Measurements from ENCODE around the gene LMX1A.

The LMX1A gene

DNA sequence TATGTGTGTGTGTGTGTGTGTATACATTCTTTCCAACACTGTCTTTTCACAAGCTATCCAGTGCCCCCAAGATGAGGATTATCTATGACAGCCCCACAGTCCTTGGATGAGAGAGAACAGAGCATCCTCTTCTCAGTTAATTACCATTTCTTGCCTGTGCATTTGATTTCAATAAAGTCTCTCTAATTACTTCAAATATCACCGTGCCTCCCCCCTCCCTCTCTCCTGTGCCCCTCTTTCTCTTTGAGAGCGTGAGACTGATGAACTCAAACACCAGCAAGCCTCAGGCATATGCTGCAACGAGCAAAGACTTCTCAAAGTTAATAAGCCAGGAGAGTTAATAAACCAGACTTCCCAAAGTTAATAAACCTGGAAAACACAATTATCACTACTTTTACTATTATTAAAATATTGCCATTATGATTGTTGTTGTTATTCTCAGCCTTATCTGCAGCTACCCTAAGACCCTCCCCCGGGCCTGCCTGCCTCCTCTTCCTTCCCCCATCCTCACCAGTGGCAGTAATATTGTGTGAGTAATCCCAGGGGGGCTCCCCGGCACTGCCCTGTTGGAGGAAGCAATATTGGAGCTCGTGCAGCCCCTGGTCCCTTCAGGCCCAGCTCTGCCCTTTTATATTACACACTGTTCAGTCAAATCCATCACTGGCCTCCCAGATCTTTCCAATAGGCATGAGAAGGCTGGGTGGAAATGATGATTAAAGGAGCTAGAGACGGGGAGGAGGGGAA, 30.9 kb downstream of the LMX1A start:
- no peak for DNase-seq (ENCODE audit: low read depth)

DNA sequence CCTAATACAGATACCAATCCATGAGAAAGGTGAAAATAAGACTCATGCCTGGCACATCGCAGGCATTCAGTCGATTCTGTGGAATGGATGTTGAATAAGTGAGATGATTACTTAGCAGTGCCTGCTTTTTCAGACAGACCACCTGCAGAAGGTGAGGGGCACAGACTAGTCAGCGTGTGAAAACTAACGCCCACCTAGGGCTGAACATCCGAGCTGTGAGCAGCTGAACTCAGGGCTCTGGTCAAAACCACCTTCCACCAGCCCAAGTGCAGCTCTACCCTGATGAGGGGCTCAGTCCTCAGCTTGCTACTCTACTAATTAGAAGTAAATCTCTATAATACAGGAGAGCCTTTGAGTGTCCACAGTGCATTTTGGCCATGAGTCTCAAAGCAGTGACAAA, 32.5 kb downstream of the LMX1A start:
- no peak for DNase-seq (ENCODE audit: low read depth)

DNA sequence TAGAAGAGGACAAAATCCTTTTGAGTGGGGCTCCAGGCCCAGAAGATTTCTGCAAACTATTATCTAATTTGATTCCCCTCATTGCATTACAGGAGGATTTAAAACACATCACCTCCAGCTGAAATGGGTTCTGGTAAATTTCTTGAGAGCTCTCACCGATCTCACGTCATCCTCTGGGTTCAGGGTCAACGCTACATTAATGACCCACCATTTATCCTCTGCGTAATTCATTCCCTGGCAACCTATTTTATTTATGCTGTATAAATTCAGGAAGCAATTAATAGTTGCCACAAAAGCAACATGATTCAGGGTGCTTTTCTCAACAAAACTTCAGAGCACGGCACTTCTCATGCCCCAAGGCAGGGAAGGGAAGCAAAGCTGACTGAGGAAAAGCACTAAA, 38.9 kb downstream of the LMX1A start:
- DNase-seq (ENCODE audit: low read depth): no peak

DNA sequence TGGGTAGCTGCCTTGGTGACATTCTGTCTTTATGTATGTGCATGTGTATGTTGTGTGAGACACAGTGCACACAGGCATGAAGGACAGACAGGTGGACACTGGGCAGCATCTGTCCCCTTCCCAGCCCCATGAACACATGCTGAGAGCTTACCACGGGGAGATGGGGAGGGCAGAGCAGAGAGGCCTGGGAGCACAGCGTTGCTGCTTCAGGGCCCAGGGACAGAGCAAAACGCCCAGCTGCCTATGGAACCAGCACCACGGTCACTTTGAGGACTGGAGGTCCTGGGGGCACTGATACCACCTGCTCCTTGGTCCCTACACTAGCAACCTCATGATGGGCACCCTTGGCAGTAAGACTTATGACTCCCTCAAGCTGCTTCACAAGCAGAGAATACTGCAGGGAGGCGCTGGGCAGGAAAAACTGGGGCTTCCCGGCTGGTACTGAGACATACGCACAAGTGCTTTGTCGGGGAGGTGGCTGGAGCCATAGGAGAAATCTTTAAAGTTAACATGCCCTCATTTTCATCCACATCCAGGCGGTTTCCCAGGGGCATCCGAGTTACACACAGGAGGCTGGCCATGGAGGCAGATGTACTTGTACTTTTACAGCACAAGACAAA, 40.3 kb downstream of the LMX1A start:
- no peak for DNase-seq (ENCODE audit: low read depth)

DNA sequence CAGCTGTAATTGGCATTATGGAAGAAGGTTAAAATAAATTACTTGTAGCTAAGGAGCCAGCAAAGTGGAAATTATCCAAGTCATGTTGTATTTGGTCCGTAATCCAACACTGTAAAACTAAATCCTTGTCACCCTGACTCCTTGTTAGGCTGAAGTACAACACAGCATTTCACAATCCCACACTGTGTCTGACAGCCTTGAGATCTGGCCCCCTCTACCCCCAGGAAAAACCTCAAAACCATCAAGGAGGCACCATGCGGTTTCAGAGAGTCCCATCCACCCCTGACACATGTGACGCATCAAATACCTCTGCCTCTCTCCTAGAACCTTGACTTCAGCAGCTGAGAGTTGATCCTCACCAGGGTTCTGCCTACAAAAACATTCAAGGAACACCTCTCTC, 41.0 kb downstream of the LMX1A start:
- DNase-seq (ENCODE audit: low read depth): no peak

DNA sequence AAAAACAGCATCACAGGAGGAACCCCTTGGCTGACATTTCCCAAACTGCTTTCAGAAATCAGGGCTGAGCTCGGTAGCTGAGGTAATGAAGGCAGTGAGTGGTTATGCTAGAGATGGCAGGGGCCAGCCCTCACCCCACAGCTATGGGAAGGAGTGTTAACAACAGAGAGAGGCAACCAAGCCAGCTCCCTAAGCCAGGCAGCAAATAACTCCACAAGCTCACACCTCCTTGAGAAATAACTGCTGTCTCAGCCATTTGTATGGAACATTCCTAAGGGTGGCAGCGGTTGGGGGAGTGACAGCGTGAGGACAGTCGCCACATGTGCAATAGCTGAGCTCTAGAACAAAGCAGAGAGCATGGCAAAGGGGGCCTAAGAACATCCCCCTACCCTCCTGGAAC, 42.6 kb downstream of the LMX1A start:
- no peak for DNase-seq (ENCODE audit: low read depth)

DNA sequence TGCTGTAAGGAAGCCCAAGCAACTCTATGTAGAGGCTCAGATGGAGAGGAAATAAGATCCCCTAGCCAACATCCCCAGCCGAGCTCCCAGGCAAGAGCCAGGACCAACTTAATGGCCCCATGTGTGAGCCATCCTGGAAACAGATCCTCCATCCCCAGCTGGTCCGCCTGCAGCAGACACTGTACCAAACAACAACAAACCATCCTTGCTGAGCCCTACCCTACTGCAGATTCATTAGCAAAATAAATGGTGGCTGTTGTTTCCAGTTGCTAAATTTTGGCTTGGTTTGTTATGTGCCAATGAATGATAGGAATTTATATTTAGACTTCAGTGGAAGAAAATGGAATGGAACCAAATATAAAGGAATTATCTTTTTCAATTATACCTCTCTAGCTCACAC, 43.9 kb downstream of the LMX1A start:
- DNase-seq (ENCODE audit: low read depth): no peak

DNA sequence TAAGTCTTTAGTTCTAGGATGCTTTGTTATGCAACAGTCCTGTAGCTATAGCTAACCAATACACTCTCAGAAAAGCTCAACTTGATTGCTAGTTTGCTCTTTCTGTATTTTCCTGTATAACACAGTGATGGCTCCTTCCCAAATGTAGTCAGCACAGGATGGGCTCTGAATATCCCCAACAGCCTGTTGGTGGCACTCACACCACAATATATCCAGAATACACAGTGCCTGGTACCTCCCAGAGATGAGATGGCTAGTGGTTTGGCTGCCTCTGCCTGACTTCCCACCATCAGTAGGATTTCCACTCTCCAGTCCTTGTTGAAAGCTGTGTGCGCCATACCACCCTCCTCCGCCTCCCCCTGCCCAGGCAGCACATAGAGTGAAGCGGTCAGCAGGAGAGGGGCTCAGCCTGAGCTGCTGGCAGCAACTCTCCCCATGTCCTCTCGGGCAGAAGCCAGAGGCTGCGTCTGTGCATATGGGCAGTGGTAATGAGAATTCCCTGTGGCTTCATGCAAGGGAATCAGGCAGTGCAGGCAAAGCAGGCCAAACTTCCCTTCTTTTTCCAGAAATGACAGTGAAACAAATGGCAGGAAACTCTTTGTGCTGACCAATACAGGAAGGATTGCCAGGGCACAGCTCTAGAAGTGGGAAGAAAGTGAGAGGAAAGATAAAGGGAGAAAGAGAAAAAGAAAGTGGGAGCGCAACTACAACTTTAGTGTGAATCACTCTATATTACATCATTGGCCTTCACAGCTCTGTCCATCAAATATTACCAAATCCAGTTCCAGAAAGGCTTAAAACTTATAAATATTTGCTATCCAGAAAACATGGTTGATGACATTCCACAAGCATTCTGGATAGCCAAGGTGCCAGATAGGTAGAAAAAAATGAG, 49.7 kb downstream of the LMX1A start:
- no peak for DNase-seq (ENCODE audit: low read depth)

DNA sequence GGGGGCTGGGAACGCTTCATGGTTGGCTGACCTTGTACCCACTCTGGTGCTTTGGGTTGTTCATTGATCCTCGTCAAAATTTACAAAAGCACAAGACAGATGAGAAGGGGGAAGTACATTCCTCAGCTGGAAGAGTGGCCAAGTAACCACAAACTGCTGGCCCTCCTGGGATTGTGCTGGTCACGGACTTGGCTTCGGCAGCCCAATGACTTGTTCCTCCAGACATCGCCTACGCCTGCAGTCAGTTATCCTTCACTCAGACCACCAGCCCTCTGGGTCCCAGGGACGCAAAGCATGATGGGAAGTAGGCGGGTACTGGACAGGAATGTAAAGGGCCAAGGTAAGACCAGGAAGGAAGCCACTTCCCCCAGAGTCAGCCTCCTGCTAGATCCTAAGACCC, 53.1 kb downstream of the LMX1A start:
- DNase-seq (ENCODE audit: low read depth): no peak

DNA sequence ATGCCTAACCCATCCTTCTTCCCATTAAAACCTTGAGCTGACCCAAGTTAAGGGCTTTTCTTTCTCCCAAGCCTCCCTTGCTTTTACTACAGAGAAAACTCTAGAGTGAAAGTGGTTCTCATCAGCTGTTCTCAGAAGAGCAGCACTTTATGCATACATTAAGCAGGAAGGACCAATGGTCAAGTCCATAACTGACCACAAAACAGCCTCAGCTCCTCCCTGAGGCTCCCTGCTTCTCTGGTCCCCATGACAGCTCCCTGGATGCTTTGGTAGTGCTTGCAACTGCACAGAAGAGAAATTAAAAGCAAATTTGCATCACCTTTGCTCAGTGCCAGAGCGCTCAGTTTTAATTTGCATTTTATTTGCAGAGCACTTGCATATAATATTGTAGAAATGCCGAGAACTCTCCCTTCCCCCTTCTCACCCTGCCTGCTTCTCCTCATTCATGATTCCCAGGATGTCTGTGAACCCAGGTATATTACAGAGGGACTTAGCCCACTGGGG, 56.1 kb downstream of the LMX1A start:
- DNase-seq (ENCODE audit: low read depth): no peak

DNA sequence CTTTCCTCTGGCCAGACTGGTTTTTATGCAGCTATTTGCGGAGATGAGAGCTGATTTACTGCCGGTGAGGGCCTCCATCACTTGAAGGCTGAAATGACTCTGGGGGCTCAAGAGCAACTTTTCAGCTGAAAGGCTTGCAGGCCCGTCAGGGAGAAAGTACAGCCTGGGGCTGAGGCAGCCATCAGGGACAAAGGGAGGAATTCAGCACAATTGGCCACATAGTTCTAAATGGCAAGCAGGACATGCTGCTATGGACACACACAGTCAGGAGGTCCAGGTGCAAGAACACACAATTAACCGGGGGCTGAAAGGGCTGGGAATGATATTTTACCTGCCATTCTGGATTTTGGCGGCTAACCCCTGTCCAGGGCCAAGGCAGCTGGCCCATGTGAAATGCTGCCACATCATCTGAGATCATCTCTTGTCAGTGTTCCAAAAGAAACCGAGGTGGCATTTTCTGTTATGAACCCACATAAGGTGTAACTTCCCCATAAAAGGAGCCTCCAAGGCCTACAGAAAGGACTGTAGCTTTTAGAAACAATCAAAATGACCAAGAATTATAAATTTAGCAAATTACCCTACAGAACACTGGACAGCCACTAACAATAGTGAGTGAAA, 58.2 kb downstream of the LMX1A start:
- DNase-seq (ENCODE audit: low read depth): no peak

DNA sequence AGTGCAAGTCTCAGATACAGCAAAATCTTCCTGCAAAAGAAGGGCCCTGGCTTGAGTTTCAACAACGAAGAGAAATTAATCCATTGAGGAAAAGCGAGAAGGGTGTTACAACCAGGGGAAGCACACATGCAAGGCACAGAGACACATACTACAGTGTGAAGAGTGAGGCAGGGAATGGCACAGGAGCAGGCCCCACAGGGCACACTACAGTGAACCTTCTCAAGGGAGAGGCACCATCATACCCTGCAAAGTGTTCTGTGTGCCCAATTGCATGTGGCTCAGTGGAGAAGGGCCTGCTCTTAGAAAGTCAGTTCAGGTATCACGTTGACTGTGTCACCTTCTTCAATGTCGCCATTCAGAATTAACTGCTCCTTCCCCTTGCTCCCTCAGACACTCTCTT, 60.3 kb downstream of the LMX1A start:
- no peak for DNase-seq (ENCODE audit: low read depth)

DNA sequence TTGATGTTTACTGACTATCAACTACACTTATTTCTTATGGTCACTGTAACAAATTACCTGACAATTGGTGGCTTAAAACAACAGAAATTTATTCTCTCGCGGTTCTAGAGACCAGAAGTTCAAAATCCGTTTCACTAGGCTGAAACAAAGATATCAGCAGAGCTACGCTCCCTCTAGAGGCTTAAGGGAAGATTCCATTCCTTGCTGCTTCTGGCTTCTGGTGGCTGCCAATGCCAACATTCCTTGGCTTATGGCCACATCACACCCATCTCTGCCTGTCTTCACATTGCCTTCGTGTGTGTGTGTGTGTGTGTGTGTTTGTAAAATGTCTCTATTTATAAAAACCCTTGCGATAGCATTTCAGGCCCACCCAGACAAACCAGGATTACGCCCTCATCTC, 66.4 kb downstream of the LMX1A start:
- no peak for DNase-seq (ENCODE audit: low read depth)

DNA sequence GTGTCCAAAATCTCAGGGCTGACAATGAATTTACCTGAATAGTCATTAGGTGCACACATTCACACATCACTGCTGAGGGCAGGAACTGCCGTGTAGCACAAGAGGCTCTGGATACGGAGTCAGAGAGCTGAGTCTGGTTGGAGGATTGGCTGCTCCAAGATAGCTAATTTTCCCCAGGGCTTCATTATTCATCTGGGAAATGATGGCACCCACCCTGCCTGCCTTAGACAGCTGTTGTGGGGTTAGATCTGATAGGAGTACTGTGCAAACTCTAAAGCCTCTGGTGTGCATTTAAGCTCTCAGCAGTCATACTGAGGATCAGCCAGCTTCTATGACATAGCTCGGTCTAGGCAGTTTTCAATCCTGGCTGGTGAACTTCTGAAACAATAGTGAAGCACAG, 67.0 kb downstream of the LMX1A start:
- DNase-seq (ENCODE audit: low read depth): no peak

DNA sequence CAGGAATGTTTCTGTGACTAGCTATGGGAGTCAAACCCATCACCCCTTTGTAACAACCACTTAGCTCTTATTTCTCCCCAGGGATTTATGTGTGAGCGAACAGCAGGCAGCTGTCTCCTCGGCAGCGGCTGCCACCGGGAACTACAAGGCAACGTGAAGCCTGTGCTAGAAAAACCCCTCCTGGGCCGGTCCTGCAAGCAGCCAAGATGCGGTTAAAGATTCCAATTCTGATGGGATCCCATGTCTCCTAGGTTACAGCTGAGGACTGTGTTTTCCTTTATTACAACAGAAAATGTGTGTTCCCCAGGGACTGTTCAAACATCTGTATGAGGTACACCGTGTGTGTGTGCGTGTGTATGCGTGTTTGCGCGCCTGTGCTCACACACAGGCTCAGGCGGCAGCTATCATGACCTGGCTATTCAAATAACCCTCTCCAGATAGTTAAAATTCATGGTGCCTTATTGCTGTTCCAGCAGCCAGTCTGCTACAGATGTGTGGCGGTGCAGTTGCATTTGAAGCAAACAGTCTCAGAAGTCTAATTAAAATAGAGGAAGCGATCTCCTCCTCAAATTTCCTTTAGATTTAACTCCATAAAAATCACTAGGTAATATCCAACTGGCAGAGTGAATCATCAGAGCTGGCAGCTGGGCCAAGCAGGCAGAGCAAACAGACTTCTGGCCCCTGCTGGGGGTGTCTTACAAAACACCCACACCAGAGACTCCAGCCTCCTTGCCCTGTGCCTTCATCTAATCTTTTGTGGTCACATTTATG, 68.0 kb downstream of the LMX1A start:
- no peak for DNase-seq (ENCODE audit: low read depth)

DNA sequence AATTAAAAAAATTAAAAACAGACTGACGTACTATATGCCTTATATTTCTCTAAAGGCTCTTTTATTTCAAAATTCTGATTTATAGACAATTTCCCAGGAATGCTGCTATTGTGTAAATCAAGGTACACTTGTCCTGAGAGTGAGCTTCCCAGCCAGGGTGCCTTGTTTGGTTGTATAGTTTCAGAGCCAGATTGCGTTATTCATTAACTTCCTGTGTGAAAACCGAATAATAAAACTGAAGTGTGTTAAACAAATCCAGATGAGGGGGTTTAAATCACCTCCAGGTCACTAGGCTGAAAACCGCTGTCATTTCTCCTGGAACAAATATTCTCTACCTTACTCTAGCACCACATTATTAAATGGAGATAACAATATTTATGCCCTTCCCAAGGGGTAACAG, 68.7 kb downstream of the LMX1A start:
- no peak for DNase-seq (ENCODE audit: low read depth)

DNA sequence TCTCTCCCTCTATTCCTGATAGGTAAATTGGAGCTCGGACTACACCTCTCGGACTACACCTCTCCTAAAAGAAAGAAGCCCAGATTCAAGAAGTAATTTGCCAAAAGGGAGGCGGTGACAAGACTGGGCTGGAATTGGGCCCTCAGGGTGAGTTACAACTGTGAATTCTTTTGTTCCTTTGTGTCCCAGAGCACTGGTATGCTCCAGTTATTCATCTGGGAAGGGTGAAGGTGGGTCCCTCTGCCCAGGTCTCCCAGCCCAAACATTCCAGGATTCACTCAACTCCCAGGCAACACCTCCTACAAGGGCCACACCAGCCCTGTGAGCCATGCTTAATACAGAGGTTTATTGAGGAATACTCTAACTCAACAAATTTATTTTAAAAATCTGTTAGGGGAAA, 69.2 kb downstream of the LMX1A start:
- no peak for DNase-seq (ENCODE audit: low read depth)

DNA sequence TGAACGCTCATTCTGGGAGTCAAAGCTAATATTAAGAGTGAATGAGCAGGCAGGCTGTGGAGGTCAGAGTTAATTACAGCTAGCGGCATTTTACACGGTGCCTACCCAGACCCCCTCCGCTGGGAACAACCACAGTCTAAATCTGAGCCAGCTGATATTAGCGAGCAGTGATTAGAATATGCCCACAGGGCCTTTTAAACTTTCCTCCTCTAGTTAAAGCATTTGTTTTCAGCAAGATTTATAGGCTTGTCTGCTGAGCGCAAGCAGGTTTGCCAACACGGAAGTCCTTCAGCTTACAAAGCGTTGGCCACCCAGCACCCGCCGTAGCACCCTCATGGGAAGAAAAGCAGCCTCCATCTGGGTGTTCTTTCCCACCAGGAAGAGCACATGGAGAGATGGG, 72.1 kb downstream of the LMX1A start:
- no peak for DNase-seq (ENCODE audit: low read depth)

DNA sequence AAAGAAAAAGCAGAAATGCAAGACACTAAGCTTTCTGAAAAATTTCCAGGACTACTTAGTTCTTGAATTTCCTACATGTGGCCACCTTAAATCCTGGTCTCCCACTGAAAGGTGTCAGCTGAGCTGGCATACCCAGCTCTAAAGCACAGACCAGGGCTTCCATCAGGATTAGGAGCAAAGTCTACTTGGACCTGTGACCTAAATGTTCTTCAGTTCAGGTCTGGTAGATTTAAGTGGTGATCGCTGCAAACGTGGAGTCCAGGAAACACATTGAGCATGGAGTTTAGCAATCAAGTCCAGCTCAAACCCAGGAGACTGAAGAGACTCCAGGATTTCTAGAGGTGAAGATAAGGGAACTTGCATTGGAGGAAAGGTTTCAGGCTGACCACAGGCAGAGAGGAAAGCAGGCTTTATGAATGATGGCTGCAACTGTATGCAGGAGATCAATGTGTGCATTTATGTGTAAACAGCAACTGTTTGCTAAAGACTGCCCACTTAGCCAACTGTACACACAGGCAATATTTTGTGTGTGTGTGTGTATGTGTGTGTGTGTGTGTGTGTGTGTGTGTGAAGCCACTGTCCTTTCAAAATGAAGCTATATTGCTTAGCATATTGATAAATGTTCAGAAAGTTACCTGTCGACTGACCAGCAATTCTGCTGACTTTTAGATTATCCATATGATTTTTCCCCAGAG, 75.2 kb downstream of the LMX1A start:
- no peak for DNase-seq (ENCODE audit: low read depth)

DNA sequence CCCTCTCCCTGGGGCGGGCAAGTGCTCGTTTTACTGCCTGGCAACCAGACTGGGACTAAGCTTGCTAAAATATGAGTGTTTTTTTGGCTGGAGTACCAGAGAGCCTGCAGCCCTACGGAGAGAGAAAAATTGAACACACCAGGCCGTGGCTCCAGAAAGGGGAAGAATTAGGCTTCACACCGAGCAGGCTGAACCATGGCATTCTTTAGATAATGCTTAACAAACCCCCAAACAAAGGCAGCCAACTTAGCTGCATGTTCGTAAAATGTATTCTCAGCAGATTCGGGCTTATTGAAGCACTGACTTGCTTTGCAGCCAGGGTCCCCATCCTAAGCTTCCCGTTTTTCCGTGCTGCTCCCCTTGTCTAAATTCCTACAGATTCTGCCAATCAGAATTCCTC, 76.6 kb downstream of the LMX1A start:
- no peak for DNase-seq (ENCODE audit: low read depth)

DNA sequence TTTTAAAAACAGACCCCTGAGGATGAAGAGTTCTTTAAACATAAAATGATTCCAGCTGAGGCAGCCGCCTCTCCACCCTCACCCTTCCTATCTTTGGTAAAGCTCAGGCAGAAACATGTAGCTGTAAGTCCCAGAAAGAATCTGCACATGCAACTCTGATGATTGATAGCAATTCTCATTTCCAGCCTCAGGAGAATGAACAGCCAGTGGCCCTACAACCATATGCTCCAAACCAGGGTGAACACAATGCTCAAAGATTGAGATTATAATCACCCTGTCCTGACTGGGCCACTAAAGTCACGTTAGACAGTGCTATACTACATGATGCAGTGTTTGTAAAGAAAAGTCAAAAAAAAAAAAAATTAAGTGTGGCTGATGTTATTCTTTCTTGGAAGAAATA, 80.2 kb downstream of the LMX1A start:
- DNase-seq (ENCODE audit: low read depth): no peak

All from GM04504 (cell line).